ENCODE measurements around the gene MYO1D. TPM values are rescaled to one million over a fixed set of nuclear protein-coding genes. Genes with fewer than 3 reads are reported as not detected.

The MYO1D gene
- total and polyA plus RNA-seq, 2 of the 13 experiments (the other 11 are each of a cell fraction or from before 2014, with no cell fraction given), result 13.2 to 17.3 TPM

DNA sequence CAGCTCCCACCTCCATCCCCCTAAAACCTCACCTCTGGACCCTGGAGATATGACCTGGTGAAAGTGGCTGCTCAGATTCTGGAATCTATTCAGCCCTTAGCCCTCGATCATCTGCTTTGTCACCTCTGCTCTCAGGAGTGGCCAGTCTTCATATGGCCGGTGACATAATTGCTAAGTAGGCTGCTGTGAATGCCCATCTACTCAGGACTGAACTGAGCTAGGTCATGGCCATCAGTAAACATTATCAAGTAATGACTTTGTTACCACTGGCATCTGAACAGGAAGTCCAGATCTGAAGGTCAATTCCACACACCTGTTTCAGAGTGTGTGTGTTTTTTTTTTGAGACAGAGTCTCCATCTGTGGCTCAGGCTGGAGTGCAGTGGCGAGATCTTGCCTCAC lies 311.5 kb downstream of the MYO1D start:
- 72% methylated on average over 3 of the region's 3 CpGs for WGBS (ENCODE audit: low lambda C conversion rate)
- ATAC-seq, result no peak; the same call in 2 of the 3 replicates

DNA sequence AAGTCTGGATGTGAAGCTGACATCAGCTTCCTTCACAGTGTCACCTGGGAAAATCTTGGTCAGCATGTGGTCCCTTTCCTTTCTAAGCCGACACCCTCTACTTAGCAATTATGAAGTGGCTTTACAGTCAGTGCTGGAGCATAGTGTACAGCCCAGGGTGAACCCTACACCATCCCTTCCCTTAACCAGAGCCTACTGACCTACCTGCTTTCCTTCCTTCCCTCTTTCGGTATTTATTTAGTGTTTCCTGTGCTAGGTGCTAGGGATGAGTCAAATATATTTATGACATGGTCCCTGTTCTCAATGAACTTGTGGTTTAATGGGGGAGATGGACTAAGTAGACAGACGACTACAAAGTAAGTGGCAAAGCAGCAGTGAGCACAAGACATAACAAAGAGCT lies 312.6 kb downstream of the MYO1D start:
- Histone ChIP-seq H3K79me2 (ENCODE audit: insufficient read depth, low read length) (no peaks in the 10 kb centered on the region), H3K9ac (ENCODE audit: insufficient read depth, low read depth, low read length) (no peak overlapping the region), H3K27ac (ENCODE audit: extremely low read length, insufficient read depth, low read length) (no peak overlapping the region), H3K4me1 (ENCODE audit: insufficient read depth, low read length) (peaks cover 6% of the 10 kb centered on the region; the same call in 1 of the 2 replicates), H4K20me1 (ENCODE audit: insufficient read depth, low read length) (no peaks in the 10 kb centered on the region), H2AFZ (ENCODE audit: low read length) (no peak overlapping the region), H3K27me3 (ENCODE audit: control insufficient read depth in 1 of 2, insufficient read depth in 2 of 2, low read length in 2 of 2) (no peaks in the 10 kb centered on the region; a peak in 1 of 5 replicates), H3K4me2 (ENCODE audit: low read depth, low read length) (no peak overlapping the region), H3K36me3 (replicated peaks in 1 of 2; ENCODE audit: control insufficient read depth in 1 of 2, insufficient read depth in 2 of 2, low read length in 2 of 2) (no peaks in the 10 kb centered on the region), H3K4me3 (replicated peaks in 1 of 3; ENCODE audit: insufficient read depth in 1 of 3, low read depth in 2 of 3, low read length in 3 of 3) (no peak overlapping the region), H3K9me3 (ENCODE audit: low read length) (no peaks in the 10 kb centered on the region)
- no peak for DNase-seq (ENCODE audit: low spot score)
- CTCF ChIA-PET (ENCODE audit: low intra/inter-chr PET ratio, low total read pairs), result no interaction called here
- in situ Hi-C loops (cut with HindIII; ENCODE audit: extremely low pct_ligation_motif_present, low pct_unique_long_range_greater_than_20kb), result no loop called here
- no peak for FAIRE-seq
- no TSS peak for BruUV-seq (replicated peaks)
- WGBS (ENCODE audit: low lambda C conversion rate), result 81% methylated on average over 3 of the region's 3 CpGs
- intact Hi-C loops (cut with micrococcal nuclease; ENCODE audit: unreplicated experiment), result no loop called here
- POLR2A ChIA-PET, result no interaction called here
- no peak for ATAC-seq
- TF ChIP-seq SP1 (IDR thresholded peaks at IDR 0.05), result no peak
- no peak for TF ChIP-seq SP1 (CRISPR knock-in tag; IDR thresholded peaks at IDR 0.05)
- TF ChIP-seq NR2F2 (IDR thresholded peaks at IDR 0.05; ENCODE audit: borderline replicate concordance, low read depth), result no peak
- TF ChIP-seq DR1 (CRISPR knock-in tag; IDR thresholded peaks at IDR 0.05), result no peak
- TF ChIP-seq, protein P1, sequence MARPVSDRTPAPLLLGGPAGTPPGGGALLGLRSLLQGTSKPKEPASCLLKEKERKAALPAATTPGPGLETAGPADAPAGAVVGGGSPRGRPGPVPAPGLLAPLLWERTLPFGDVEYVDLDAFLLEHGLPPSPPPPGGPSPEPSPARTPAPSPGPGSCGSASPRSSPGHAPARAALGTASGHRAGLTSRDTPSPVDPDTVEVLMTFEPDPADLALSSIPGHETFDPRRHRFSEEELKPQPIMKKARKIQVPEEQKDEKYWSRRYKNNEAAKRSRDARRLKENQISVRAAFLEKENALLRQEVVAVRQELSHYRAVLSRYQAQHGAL (CRISPR knock-in tag; IDR thresholded peaks at IDR 0.05; ENCODE audit: not compliant biosample characterization), result no peak
- no peak for TF ChIP-seq SRSF1 (optimal IDR thresholded peaks at IDR 0.05; ENCODE audit: low read depth, low read length)
- TF ChIP-seq, protein P2, sequence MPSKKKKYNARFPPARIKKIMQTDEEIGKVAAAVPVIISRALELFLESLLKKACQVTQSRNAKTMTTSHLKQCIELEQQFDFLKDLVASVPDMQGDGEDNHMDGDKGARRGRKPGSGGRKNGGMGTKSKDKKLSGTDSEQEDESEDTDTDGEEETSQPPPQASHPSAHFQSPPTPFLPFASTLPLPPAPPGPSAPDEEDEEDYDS (CRISPR knock-in tag; IDR thresholded peaks at IDR 0.05), result no peak
- TF ChIP-seq, protein P3, sequence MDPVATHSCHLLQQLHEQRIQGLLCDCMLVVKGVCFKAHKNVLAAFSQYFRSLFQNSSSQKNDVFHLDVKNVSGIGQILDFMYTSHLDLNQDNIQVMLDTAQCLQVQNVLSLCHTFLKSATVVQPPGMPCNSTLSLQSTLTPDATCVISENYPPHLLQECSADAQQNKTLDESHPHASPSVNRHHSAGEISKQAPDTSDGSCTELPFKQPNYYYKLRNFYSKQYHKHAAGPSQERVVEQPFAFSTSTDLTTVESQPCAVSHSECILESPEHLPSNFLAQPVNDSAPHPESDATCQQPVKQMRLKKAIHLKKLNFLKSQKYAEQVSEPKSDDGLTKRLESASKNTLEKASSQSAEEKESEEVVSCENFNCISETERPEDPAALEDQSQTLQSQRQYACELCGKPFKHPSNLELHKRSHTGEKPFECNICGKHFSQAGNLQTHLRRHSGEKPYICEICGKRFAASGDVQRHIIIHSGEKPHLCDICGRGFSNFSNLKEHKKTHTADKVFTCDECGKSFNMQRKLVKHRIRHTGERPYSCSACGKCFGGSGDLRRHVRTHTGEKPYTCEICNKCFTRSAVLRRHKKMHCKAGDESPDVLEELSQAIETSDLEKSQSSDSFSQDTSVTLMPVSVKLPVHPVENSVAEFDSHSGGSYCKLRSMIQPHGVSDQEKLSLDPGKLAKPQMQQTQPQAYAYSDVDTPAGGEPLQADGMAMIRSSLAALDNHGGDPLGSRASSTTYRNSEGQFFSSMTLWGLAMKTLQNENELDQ (CRISPR knock-in tag; IDR thresholded peaks at IDR 0.05; ENCODE audit: borderline replicate concordance), result no peak
- TF ChIP-seq RBFOX2 (IDR thresholded peaks at IDR 0.05; ENCODE audit: low read depth, low read length), result no peak
- no peak for TF ChIP-seq ZNF282 (IDR thresholded peaks at IDR 0.05; ENCODE audit: partially characterized antibody)
- TF ChIP-seq POGZ (CRISPR knock-in tag; IDR thresholded peaks at IDR 0.05), result no peak
- TF ChIP-seq ZNF451 (CRISPR knock-in tag; IDR thresholded peaks at IDR 0.05), result no peak
- no peak for TF ChIP-seq REL (CRISPR knock-in tag; conservative IDR thresholded peaks at IDR 0.05)
- no peak for TF ChIP-seq HDAC2 (CRISPR knock-in tag; IDR thresholded peaks at IDR 0.05)
- no peak for TF ChIP-seq HNRNPK (IDR thresholded peaks at IDR 0.05; ENCODE audit: low read depth, low read length, poor library complexity, severe bottlenecking)

More for the DNA sequence above, 311.5 kb downstream of the MYO1D start:
- Histone ChIP-seq H3K9me3 (ENCODE audit: low read length) (no peaks in the 10 kb centered on the region), H3K79me2 (ENCODE audit: insufficient read depth, low read length) (no peaks in the 10 kb centered on the region), H3K36me3 (replicated peaks in 1 of 2; ENCODE audit: control insufficient read depth in 1 of 2, insufficient read depth in 2 of 2, low read length in 2 of 2) (no peaks in the 10 kb centered on the region), H3K27me3 (ENCODE audit: control insufficient read depth in 1 of 2, insufficient read depth in 2 of 2, low read length in 2 of 2) (no peaks in the 10 kb centered on the region; a peak in 1 of 5 replicates), H3K4me3 (replicated peaks in 1 of 3; ENCODE audit: insufficient read depth in 1 of 3, low read depth in 2 of 3, low read length in 3 of 3) (no peak overlapping the region), H3K9ac (ENCODE audit: insufficient read depth, low read depth, low read length) (no peak overlapping the region), H3K4me2 (ENCODE audit: low read depth, low read length) (no peak overlapping the region), H3K4me1 (ENCODE audit: insufficient read depth, low read length) (peaks cover 6% of the 10 kb centered on the region; the same call in 1 of the 2 replicates), H2AFZ (ENCODE audit: low read length) (no peak overlapping the region), H4K20me1 (ENCODE audit: insufficient read depth, low read length) (no peaks in the 10 kb centered on the region), H3K27ac (ENCODE audit: extremely low read length, insufficient read depth, low read length) (no peak overlapping the region)
- no TSS peak for BruUV-seq (replicated peaks)
- in situ Hi-C loops (cut with HindIII; ENCODE audit: extremely low pct_ligation_motif_present, low pct_unique_long_range_greater_than_20kb) (no loop called here), intact Hi-C loops (cut with micrococcal nuclease; ENCODE audit: unreplicated experiment) (no loop called here)
- TF ChIP-seq ZBTB20 (CRISPR knock-in tag; IDR thresholded peaks at IDR 0.05; ENCODE audit: borderline replicate concordance, low read depth) (no peak), RARA (CRISPR knock-in tag; IDR thresholded peaks at IDR 0.05) (peak; percentile 73), KLF15 (CRISPR knock-in tag; IDR thresholded peaks at IDR 0.05; ENCODE audit: borderline replicate concordance) (no peak), ETV5 (CRISPR knock-in tag; IDR thresholded peaks at IDR 0.05; ENCODE audit: borderline replicate concordance) (peak; percentile 42; the same call in 1 of the 2 replicates), SKI (IDR thresholded peaks at IDR 0.05; ENCODE audit: partially characterized antibody) (peak; percentile 42)
- POLR2A ChIA-PET, result no interaction called here
- DNase-seq (ENCODE audit: low spot score) (peak; percentile 12), FAIRE-seq (no peak)
- CTCF ChIA-PET (ENCODE audit: low intra/inter-chr PET ratio, low total read pairs), result no interaction called here

Data from HepG2 (cell line).